ENCODE measurements around the gene METTL14.

Gene METTL14

DNA sequence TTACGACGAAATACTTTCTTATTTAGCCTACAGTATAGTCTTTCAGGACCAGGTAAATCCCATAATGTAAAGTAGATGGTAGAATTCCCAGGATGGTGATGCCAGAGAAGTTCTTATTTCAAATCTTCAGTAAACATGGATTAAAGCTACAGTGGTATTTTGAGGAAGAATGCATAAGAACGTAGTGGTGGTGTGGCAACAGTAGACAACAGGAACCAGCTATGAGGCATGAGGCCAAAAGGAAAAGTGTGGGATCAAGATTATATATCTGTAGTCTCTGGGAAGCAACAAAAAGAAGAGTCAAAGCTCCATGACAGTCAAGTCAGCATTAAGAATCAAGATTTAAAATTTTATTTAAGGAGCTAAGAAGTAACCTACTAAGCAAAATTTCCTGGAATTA, 60.2 kb downstream of the METTL14 start:
- H3K4me3 ChIP-seq (ENCODE audit: low read depth, low read length, poor library complexity, severe bottlenecking): no peak overlapping the region
- H3K9me3 ChIP-seq (ENCODE audit: low read length): no peaks in the 10 kb centered on the region
- H3K9me2 ChIP-seq (ENCODE audit: low read depth, low read length): no peaks in the 10 kb centered on the region
- no peaks in the 10 kb centered on the region for H3K79me2 ChIP-seq (ENCODE audit: insufficient read depth, low read length)
- no peak overlapping the region for H3K4me2 ChIP-seq (ENCODE audit: low read length)
- no peaks in the 10 kb centered on the region for H3F3A ChIP-seq (ENCODE audit: insufficient read depth, low read length)
- peaks cover 10% of the 10 kb centered on the region; the same call in 1 of the 2 replicates for H3K36me3 ChIP-seq (ENCODE audit: insufficient read depth, low read length)
- TF ChIP-seq EZH2 (IDR thresholded peaks at IDR 0.05; ENCODE audit: borderline replicate concordance, low read length): no peak
- TF ChIP-seq, protein P1, sequence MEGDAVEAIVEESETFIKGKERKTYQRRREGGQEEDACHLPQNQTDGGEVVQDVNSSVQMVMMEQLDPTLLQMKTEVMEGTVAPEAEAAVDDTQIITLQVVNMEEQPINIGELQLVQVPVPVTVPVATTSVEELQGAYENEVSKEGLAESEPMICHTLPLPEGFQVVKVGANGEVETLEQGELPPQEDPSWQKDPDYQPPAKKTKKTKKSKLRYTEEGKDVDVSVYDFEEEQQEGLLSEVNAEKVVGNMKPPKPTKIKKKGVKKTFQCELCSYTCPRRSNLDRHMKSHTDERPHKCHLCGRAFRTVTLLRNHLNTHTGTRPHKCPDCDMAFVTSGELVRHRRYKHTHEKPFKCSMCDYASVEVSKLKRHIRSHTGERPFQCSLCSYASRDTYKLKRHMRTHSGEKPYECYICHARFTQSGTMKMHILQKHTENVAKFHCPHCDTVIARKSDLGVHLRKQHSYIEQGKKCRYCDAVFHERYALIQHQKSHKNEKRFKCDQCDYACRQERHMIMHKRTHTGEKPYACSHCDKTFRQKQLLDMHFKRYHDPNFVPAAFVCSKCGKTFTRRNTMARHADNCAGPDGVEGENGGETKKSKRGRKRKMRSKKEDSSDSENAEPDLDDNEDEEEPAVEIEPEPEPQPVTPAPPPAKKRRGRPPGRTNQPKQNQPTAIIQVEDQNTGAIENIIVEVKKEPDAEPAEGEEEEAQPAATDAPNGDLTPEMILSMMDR (IDR thresholded peaks at IDR 0.05; ENCODE audit: low read length): no peak
- no peak overlapping the region for H3K9ac ChIP-seq (ENCODE audit: low read length)
- H3K4me1 ChIP-seq (ENCODE audit: insufficient read depth, low read length, severe bottlenecking): no peaks in the 10 kb centered on the region
- H2AFZ ChIP-seq (ENCODE audit: low read length): no peak overlapping the region
- H3K27me3 ChIP-seq (ENCODE audit: insufficient read depth, low read length): no peaks in the 10 kb centered on the region
- no peak overlapping the region for H3K27ac ChIP-seq (ENCODE audit: low read depth, low read length, poor library complexity, severe bottlenecking)
- H4K20me1 ChIP-seq (ENCODE audit: insufficient read depth, low read length): no peaks in the 10 kb centered on the region

DNA sequence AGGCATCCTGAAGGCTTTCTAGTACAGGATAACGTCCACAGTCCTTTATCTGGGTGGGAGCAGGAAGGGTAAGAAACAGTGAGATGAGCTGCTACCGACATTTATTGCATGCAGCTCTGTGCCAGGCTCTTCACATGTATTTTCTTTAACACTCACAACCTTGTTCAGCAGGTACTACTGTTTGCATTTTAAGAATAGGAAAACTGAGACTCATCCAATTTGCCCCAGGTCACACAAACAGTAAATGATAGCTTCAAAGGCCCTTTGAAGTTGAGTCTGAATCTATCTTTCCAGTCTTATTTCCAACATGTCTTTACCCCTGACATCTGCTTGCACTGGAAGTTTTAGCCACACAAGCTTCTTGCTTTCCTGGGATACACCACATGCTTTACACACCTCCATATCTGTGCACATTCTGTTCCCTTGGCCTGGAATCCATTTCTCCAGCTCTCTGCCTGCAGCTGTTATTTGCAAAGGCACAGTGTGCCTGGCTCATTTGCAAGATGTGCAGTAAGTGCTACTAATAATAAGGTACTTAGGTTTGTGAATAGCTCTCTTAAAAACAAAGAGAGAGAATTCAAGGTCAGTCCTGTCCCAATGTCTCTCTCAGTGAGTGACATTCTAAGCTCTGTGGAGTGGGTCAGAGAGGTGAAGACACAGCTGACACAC, 61.2 kb downstream of the METTL14 start:
- H3K9ac ChIP-seq (ENCODE audit: low read length): no peak overlapping the region
- H3K36me3 ChIP-seq (ENCODE audit: insufficient read depth, low read length): peaks cover 8% of the 10 kb centered on the region; the same call in 1 of the 2 replicates
- no peak overlapping the region for H3K4me3 ChIP-seq (ENCODE audit: low read depth, low read length, poor library complexity, severe bottlenecking)
- H4K20me1 ChIP-seq (ENCODE audit: insufficient read depth, low read length): no peaks in the 10 kb centered on the region
- H2AFZ ChIP-seq (ENCODE audit: low read length): no peak overlapping the region
- no peaks in the 10 kb centered on the region for H3F3A ChIP-seq (ENCODE audit: insufficient read depth, low read length)
- H3K79me2 ChIP-seq (ENCODE audit: insufficient read depth, low read length): no peaks in the 10 kb centered on the region
- H3K9me2 ChIP-seq (ENCODE audit: low read depth, low read length): no peaks in the 10 kb centered on the region
- H3K27me3 ChIP-seq (ENCODE audit: insufficient read depth, low read length): no peaks in the 10 kb centered on the region
- no peaks in the 10 kb centered on the region for H3K9me3 ChIP-seq (ENCODE audit: low read length)
- no peak overlapping the region for H3K4me2 ChIP-seq (ENCODE audit: low read length)
- TF ChIP-seq EZH2 (IDR thresholded peaks at IDR 0.05; ENCODE audit: borderline replicate concordance, low read length): no peak
- TF ChIP-seq, protein P1 (IDR thresholded peaks at IDR 0.05; ENCODE audit: low read length): no peak
- no peak overlapping the region for H3K27ac ChIP-seq (ENCODE audit: low read depth, low read length, poor library complexity, severe bottlenecking)
- H3K4me1 ChIP-seq (ENCODE audit: insufficient read depth, low read length, severe bottlenecking): no peaks in the 10 kb centered on the region

DNA sequence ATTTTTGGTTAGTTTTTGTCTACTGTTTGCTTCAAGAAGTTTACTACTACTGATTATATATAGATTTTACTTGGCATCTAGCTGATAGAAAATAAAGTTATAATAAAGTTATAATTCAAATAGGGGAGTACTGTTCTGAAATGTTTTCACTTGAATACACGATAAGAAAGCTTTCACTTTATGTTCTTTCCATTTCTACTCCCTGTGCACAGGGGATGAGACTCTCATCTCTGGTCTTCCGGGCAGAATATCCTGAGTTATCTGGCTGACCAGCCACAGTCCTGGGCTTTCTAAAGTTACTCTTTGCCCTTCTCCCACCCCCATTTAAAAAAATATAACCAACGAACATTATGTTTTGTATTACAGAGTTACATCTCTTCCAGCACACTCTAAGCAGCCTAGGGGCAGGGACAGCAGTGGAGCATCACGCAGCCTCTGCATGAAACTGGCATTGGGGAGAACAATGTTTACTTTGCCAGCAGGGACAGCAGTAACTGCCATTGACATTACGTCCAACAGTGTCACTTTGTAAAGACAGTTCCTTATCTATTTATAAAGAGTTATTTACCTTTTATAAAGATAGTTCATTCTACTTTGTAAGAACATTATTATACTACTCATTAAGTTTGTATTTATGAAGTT, 64.3 kb downstream of the METTL14 start:
- TF ChIP-seq, protein P1 (IDR thresholded peaks at IDR 0.05; ENCODE audit: low read length): no peak
- TF ChIP-seq EZH2 (IDR thresholded peaks at IDR 0.05; ENCODE audit: borderline replicate concordance, low read length): no peak
- Histone ChIP-seq H4K20me1 (ENCODE audit: insufficient read depth, low read length) (no peaks in the 10 kb centered on the region), H3K27ac (ENCODE audit: low read depth, low read length, poor library complexity, severe bottlenecking) (no peak overlapping the region), H3F3A (ENCODE audit: insufficient read depth, low read length) (no peaks in the 10 kb centered on the region), H3K36me3 (ENCODE audit: insufficient read depth, low read length) (peaks cover 11% of the 10 kb centered on the region; the same call in 1 of the 2 replicates), H3K4me2 (ENCODE audit: low read length) (no peak overlapping the region), H3K4me1 (ENCODE audit: insufficient read depth, low read length, severe bottlenecking) (peaks cover 4% of the 10 kb centered on the region), H2AFZ (ENCODE audit: low read length) (no peak overlapping the region), H3K79me2 (ENCODE audit: insufficient read depth, low read length) (no peaks in the 10 kb centered on the region), H3K9me3 (ENCODE audit: low read length) (no peaks in the 10 kb centered on the region), H3K9me2 (ENCODE audit: low read depth, low read length) (no peaks in the 10 kb centered on the region), H3K4me3 (ENCODE audit: low read depth, low read length, poor library complexity, severe bottlenecking) (no peak overlapping the region), H3K27me3 (ENCODE audit: insufficient read depth, low read length) (no peaks in the 10 kb centered on the region), H3K9ac (ENCODE audit: low read length) (no peak overlapping the region)
